OCI-LY7 (cell line): Measurements from ENCODE around the gene CCRL2. TPM values are rescaled to one million over a fixed set of nuclear protein-coding genes. Genes with fewer than 3 reads are reported as not detected.

Source experiments
- BruUV-seq: library from RNA; stranded (reverse); fragments of 400-500 nt; replicated peaks from 2 replicates; lab custom pipeline; 2021; lab: Mats Ljungman, UMichigan
- CTCF ChIA-PET: fragments of 300-600 bp; sonication (Branson Sonifier 250); formaldehyde crosslinking; loops from one replicate; lab custom pipeline; 2022; ENCODE audit warnings: antibody characterized with exemption; ENCODE audit not compliant: unreplicated experiment; lab: Charles Lee
- POLR2A ChIA-PET: fragments of 300-600 bp; sonication (Branson Sonifier 250); formaldehyde crosslinking; loops from one replicate; lab custom pipeline; 2022; ENCODE audit warnings: antibody characterized with exemption; lab: Charles Lee
- DNase-seq: peaks from one replicate; pipeline ENCODE4 v3.0.0-alpha.2; 2015; ENCODE audit warnings: low spot score
- H2AFZ ChIP-seq: fragments of 200-600 bp; sonication (generic), shearing (Covaris generic); 2 replicates; pipeline ENCODE4 v1.6.1; 2014; ENCODE audit warnings: mild to moderate bottlenecking, antibody characterized with exemption, low read length, moderate library complexity
- H3K27ac ChIP-seq: fragments of 200-600 bp; sonication (generic); 2 replicates; pipeline ENCODE4 v1.5.1; 2014; ENCODE audit warnings: mixed run types, low read depth, mild to moderate bottlenecking, moderate library complexity, low read length, inconsistent platforms; ENCODE audit not compliant: poor library complexity, severe bottlenecking
- H3K36me3 ChIP-seq: fragments of 200-600 bp; sonication (generic); 2 replicates; pipeline ENCODE4 v1.6.1; 2014; ENCODE audit warnings: mild to moderate bottlenecking, antibody characterized with exemption, low read length, moderate library complexity, mixed read lengths; ENCODE audit not compliant: insufficient read depth
- H3K4me1 ChIP-seq: fragments of 200-600 bp; sonication (generic); 2 replicates; pipeline ENCODE4 v1.5.1; 2014; ENCODE audit warnings: mild to moderate bottlenecking, low read length; ENCODE audit not compliant: insufficient read depth, poor library complexity, severe bottlenecking
- H3K4me2 ChIP-seq: fragments of 200-600 bp; sonication (generic); 2 replicates; pipeline ENCODE4 v1.6.1; 2014; ENCODE audit warnings: mild to moderate bottlenecking, low read length
- H3K4me3 ChIP-seq: fragments of 200-600 bp; sonication (generic); 2 replicates; pipeline ENCODE4 v1.5.1; 2014; ENCODE audit warnings: mild to moderate bottlenecking, low read depth, low read length; ENCODE audit not compliant: poor library complexity, severe bottlenecking
- H3K79me2 ChIP-seq: fragments of 200-600 bp; sonication (generic); 2 replicates; pipeline ENCODE4 v1.6.1; 2016; ENCODE audit warnings: low read depth, mild to moderate bottlenecking, low read length, moderate library complexity, mixed read lengths; ENCODE audit not compliant: insufficient read depth
- H3K9me2 ChIP-seq: fragments of 200-600 bp; sonication (generic); 2 replicates; pipeline ENCODE4 v1.6.1; 2016; ENCODE audit warnings: mild to moderate bottlenecking, low read length, mixed read lengths; ENCODE audit not compliant: insufficient read depth
- H3K9me3 ChIP-seq: fragments of 200-600 bp; sonication (generic); 2 replicates; pipeline ENCODE4 v1.6.1; 2014; ENCODE audit warnings: mild to moderate bottlenecking, mixed run types, low read length, mixed read lengths
- H4K20me1 ChIP-seq: fragments of 200-600 bp; sonication (generic); 2 replicates; pipeline ENCODE4 v1.6.1; 2014; ENCODE audit warnings: mild to moderate bottlenecking, antibody characterized with exemption, low read length, moderate library complexity, mixed read lengths; ENCODE audit not compliant: insufficient read depth
- CTCF ChIP-seq: fragments of 200-600 bp; sonication (generic); conservative IDR thresholded peaks from 2 replicates; pipeline ENCODE4 v1.5.1; 2014; ENCODE audit warnings: mild to moderate bottlenecking, antibody characterized with exemption, low read length, moderate library complexity, mixed read lengths
- EZH2phosphoT487 ChIP-seq: fragments of 200-600 bp; sonication (generic); IDR thresholded peaks from 2 replicates; pipeline ENCODE4 v1.6.1; 2018; ENCODE audit warnings: low read depth, borderline replicate concordance, mild to moderate bottlenecking, mixed run types, antibody characterized with exemption, low read length, moderate library complexity, mixed read lengths
- intact Hi-C: fragments of 100-400 bp; cut with micrococcal nuclease; formaldehyde crosslinking; loops from one replicate; pipeline ENCODE4 v1.10.0; 2022; ENCODE audit not compliant: unreplicated experiment
- total RNA-seq, 2 experiments: library from RNA; depleted of rRNA in 1 of 2; stranded (reverse); fragments of >200 nt in 1 of 2; shearing (Covaris generic) in 1 of 2; gene quantifications; 2 replicates each; pipeline ENCODE4 v1.2.3, GENCODE V29; 2014 to 2022

The CCRL2 gene
- total RNA-seq, 2 experiments from 2014 or later: 0.41 to 2.2 TPM

- Histone ChIP-seq H3K4me3 (no peak overlapping the region), H2AFZ (no peak overlapping the region), H3K4me2 (no peak overlapping the region), H4K20me1 (no peaks in the 10 kb centered on the region), H3K79me2 (no peaks in the 10 kb centered on the region), H3K9me3 (no peaks in the 10 kb centered on the region), H3K9me2 (no peaks in the 10 kb centered on the region), H3K4me1 (peaks cover 49% of the 10 kb centered on the region), H3K36me3 (no peaks in the 10 kb centered on the region), H3K27ac (no peak overlapping the region)
- DNase-seq: no peak
- ChIA-PET POLR2A (no interaction called here), CTCF (no interaction called here)
- no TSS peak for BruUV-seq
- intact Hi-C loops: no loop called here
- TF ChIP-seq EZH2phosphoT487 (no peak), CTCF (no peak)
Observed at GRCh38 chr3:46411271-46411670, 4.2 kb downstream of the CCRL2 start.

GRCh38 chr3:46412786-46413298, 5.8 kb downstream of the CCRL2 start:
- Histone ChIP-seq H3K27ac (no peak overlapping the region), H3K4me2 (no peak overlapping the region), H4K20me1 (no peaks in the 10 kb centered on the region), H3K4me1 (peaks cover 44% of the 10 kb centered on the region), H3K9me2 (no peaks in the 10 kb centered on the region), H3K36me3 (no peaks in the 10 kb centered on the region), H3K9me3 (no peaks in the 10 kb centered on the region), H2AFZ (peak overlapping the region; percentile 62; the same call in 1 of the 2 replicates), H3K79me2 (no peaks in the 10 kb centered on the region), H3K4me3 (no peak overlapping the region)
- intact Hi-C loops: no loop called here
- TF ChIP-seq EZH2phosphoT487 (no peak), CTCF (no peak)
- ChIA-PET CTCF (no interaction called here), POLR2A (no interaction called here)
- BruUV-seq: no TSS peak
- DNase-seq: no peak

- no peak overlapping the region for H3K4me3 ChIP-seq
- no TSS peak for BruUV-seq
- H3K79me2 ChIP-seq: no peaks in the 10 kb centered on the region
- H2AFZ ChIP-seq: peak overlapping the region; percentile 62; the same call in 1 of the 2 replicates
- peaks cover 43% of the 10 kb centered on the region for H3K4me1 ChIP-seq
- H3K27ac ChIP-seq: no peak overlapping the region
- TF ChIP-seq EZH2phosphoT487 (no peak), CTCF (no peak)
- POLR2A ChIA-PET: interaction anchor here (1.0 to 2.5 kb wide), 2 partner anchors 30 to 129 kb away, joined by 4 to 9 read pairs; no protein-coding TSS in a partner anchor
- H4K20me1 ChIP-seq: no peaks in the 10 kb centered on the region
- CTCF ChIA-PET: no interaction called here
- H3K9me3 ChIP-seq: no peaks in the 10 kb centered on the region
- H3K36me3 ChIP-seq: no peaks in the 10 kb centered on the region
- intact Hi-C loops: no loop called here
- no peak overlapping the region for H3K4me2 ChIP-seq
- DNase-seq: no peak
- no peaks in the 10 kb centered on the region for H3K9me2 ChIP-seq
Observed at GRCh38 chr3:46413951-46414350, 6.9 kb downstream of the CCRL2 start.
